ENCODE data around the gene METTL17. TPM values are rescaled to one million over a fixed set of nuclear protein-coding genes. Genes with fewer than 3 reads are reported as not detected.

METTL17 gene
- total and polyA plus RNA-seq, 12 donors: 28.8 to 79.3 (median 39.1) TPM

DNA sequence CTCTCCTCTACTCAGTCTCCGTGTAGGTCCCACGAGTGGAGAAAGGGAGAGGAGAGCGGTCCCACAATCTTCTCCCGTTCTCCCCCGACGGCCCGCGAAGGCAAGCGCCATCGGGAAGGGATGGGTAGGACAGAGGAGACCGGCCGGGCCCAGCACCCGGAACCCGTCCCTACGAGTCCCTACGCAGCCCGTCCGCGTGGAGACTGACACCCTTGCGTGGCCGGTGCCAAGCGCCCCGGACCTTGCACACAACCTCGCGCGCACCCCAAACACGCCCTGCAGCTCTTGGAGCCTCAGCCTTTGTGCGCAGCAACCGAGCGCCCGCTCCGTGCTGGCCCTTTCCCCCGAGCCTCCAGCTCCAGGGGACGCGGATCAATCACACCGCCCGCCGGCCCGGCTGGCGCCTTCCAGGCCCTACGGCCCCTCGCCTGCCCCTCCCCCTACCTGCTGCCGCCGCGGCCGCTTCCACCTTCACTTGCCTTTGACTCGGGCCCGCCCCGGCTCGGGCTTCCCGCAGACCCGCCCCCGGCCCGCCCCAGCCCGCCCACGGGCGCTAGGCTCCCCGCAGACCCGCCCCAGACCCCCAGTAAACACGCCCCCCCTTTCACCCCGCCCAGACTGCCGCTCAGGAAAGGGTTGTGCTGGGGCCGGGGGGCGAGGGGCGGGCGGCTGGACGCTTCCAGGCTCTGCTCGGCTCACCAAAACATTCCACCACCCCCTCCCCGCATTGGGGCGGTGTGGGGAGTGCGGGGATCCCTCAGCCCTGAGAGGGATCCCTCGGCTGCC is 35.0 kb downstream of the METTL17 start, which contains the start of gene NDRG2:
TSS of gene NDRG2 (minus strand) at position 477 of the 786 bp plus-strand sequence. CDS start 1,746 bp downstream, outside the sequence.
- Histone ChIP-seq H3K4me1 (peaks cover 14 to 57% (median 36%) of the 10 kb centered on the region in 9 donors), H3K4me3 (peak within 1 kb of the TSS; percentile 59 to 98 (median 82)), H3K27ac (peak within 1 kb of the TSS; percentile 86 to 100 (median 98)), H3K36me3 (peaks cover 0 to 29% (median 13%) of the 10 kb centered on the region in 9 donors), H3K27me3 (peaks cover 0 to 23% (median 0%) of the 10 kb centered on the region in 7 donors), H3K9me3 (no peaks in the 10 kb centered on the region)
- WGBS, 2 donors: 0 to 1% methylated on average over 56 to 72 of the region's 72 CpGs
- intact Hi-C loops (cut with DNase I): loop anchor here in 6 of 10 donors (1.0 to 5.0 kb wide), 4 partner anchors 14 to 78 kb away; partner anchors contain the start of gene TMEM253 (in 2 of the 6)
- TF ChIP-seq, protein P1, sequence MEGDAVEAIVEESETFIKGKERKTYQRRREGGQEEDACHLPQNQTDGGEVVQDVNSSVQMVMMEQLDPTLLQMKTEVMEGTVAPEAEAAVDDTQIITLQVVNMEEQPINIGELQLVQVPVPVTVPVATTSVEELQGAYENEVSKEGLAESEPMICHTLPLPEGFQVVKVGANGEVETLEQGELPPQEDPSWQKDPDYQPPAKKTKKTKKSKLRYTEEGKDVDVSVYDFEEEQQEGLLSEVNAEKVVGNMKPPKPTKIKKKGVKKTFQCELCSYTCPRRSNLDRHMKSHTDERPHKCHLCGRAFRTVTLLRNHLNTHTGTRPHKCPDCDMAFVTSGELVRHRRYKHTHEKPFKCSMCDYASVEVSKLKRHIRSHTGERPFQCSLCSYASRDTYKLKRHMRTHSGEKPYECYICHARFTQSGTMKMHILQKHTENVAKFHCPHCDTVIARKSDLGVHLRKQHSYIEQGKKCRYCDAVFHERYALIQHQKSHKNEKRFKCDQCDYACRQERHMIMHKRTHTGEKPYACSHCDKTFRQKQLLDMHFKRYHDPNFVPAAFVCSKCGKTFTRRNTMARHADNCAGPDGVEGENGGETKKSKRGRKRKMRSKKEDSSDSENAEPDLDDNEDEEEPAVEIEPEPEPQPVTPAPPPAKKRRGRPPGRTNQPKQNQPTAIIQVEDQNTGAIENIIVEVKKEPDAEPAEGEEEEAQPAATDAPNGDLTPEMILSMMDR (IDR thresholded peaks at IDR 0.05): no peak
- ATAC-seq: peak; percentile 82 to 94 (median 85)
- DNase-seq: peak; percentile 87 to 91

DNA sequence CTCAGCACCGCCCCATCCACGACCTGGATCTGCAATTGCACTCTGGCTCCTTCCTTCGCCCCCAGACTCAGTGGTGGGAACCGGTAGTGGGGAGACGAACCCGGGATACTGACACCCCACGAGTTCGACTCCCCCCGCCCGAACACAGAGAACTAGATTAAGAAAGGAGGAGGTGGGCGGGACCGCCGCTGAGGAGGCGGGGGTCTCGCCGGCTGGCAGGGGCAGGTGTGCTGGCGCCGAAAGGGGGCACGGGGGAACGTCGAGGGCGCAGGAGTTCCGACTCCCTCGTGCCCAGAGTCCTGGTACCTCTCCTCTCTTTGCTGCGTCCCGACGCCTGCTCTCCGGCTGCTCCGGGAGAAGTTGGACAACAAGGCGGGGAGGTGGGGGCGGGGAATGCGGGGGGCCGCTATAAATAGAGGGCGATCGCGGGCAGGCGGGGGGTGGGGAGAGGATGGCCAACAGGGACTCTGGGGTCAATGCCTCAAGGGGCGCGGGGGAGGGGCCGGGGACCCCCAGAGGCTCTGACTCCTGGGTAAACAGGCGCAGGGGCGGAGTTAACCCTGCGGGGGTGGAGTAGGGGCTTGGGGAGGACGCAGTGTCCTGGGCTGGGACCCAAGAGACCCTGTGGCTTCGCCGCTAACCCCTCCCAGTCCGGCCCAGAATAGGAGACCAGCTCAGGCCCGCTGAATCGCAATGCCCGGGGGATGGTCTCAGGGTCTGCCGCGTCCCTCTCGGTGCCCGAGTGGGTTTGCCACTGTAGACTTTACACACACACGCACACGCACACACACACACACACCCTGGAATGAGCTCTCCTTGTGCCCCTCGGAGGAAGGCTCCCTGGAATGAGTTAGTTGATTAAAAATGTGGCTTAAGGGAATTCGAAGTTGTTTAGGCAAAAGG is 35.8 kb downstream of the METTL17 start:
- intact Hi-C loops (cut with DNase I): loop anchor here in 4 of 10 donors (1.0 to 5.0 kb wide), 3 partner anchors 13 to 77 kb away; partner anchors contain the start of gene TMEM253 (in 1 of the 4)
- H3K4me1 ChIP-seq: peaks cover 14 to 57% (median 36%) of the 10 kb centered on the region in 9 donors

DNA sequence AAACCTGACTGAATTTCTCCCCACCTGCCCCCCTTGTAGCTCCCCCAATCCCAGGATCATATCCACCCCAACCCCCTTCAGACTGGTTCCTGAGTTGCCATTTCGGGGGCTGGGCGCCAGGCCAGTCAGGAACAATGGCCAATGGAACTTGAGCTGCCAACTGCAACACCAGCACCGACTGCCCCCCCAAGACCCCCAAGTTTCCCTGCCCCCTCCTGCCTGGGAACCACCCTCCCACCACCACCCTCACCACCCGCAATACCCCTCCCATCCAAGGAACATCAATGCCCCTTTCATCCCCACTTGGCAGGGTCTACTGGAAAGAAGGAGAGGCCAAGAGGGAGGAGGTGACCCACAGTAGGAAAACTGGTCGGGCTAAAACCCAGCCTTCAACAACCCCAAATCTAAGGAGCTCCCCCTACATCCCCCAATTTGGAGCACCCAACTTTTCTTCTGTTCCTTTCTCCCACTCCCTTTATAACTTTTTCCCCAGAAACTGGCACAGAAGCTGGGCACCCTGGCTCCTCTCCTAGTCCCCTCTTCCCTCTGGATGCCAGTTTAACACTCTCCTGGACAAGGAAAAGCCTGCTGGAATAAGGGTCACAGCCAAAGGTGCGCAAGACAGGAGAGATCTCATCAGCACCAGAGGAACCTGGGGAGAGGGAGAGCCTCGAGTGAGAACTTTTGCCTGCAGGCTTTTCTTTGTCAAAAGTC is 36.7 kb downstream of the METTL17 start:
- H3K4me1 ChIP-seq: peaks cover 14 to 54% (median 36%) of the 10 kb centered on the region in 9 donors
- TF ChIP-seq, protein P1 (IDR thresholded peaks at IDR 0.05): no peak
- no peak for ATAC-seq

More for the DNA sequence above, 35.8 kb downstream of the METTL17 start:
- peak overlapping the region; percentile 86 to 100 (median 98) for H3K27ac ChIP-seq
- peaks cover 0 to 23% (median 0%) of the 10 kb centered on the region in 7 donors for H3K27me3 ChIP-seq
- peaks cover 0 to 20% (median 12%) of the 10 kb centered on the region in 9 donors for H3K36me3 ChIP-seq
- 2 to 3% methylated on average over 50 to 58 of the region's 58 CpGs for WGBS, 2 donors
- TF ChIP-seq, protein P1 (IDR thresholded peaks at IDR 0.05): no peak
- no peaks in the 10 kb centered on the region for H3K9me3 ChIP-seq
- DNase-seq (peak; percentile 89 to 93), ATAC-seq (peak; percentile 64 to 83 (median 76))
- H3K4me3 ChIP-seq: peak overlapping the region; percentile 59 to 98 (median 82)

More for the DNA sequence above, 36.7 kb downstream of the METTL17 start:
- Histone ChIP-seq H3K27me3 (peaks cover 0 to 23% (median 0%) of the 10 kb centered on the region in 7 donors), H3K36me3 (peaks cover 0 to 13% (median 4%) of the 10 kb centered on the region in 9 donors), H3K27ac (peak overlapping the region; percentile 86 to 100 (median 98)), H3K4me3 (peak overlapping the region in 5 of 10 donors; percentile 81 to 97 (median 87)), H3K9me3 (no peaks in the 10 kb centered on the region)
- WGBS, 2 donors: 55 to 56% methylated on average over 7 of the region's 7 CpGs
- DNase-seq: peak in 1 of 2 donors; percentile 46
- intact Hi-C loops (cut with DNase I): loop anchor here in 1 of 10 donors (5.0 kb wide), 1 partner anchor 76 kb away; the partner anchor contains the start of gene TMEM253
